Immature natural killer cell (primary cell): ENCODE results near the gene DUSP7. TPM values are rescaled to one million over a fixed set of nuclear protein-coding genes. Genes with fewer than 3 reads are reported as not detected.
A peak's percentile ranks its signal among the peaks of the same experiment; 100 is the strongest.

ENCODE experiments used
- DNase-seq, 3 donors: peaks; one replicate each; pipeline ENCODE4 v3.0.0; 2022; ENCODE audit warnings: mixed read lengths in 1 of 3
- H3K27ac Mint-ChIP-seq, 6 donors: one replicate each; pipeline ENCODE4 v1.8.0; 2020; ENCODE audit warnings: mixed read lengths in 6 of 6, mild to moderate bottlenecking in 5 of 6, inconsistent platforms in 4 of 6, moderate library complexity in 3 of 6
- H3K27me3 Mint-ChIP-seq, 3 donors: one replicate each; pipeline ENCODE4 v1.8.0; 2020 to 2021; ENCODE audit warnings: low read depth in 3 of 3, mild to moderate bottlenecking in 3 of 3, mixed read lengths in 3 of 3, moderate library complexity in 3 of 3, inconsistent platforms in 1 of 3
- H3K36me3 Mint-ChIP-seq, 3 donors: one replicate each; pipeline ENCODE4 v1.8.0; 2020; ENCODE audit warnings: mixed read lengths in 3 of 3, inconsistent platforms in 2 of 3, mild to moderate bottlenecking in 2 of 3
- H3K4me1 Mint-ChIP-seq, 2 donors: one replicate each; pipeline ENCODE4 v1.8.0; 2020; ENCODE audit warnings: inconsistent platforms in 2 of 2, mild to moderate bottlenecking in 2 of 2, mixed read lengths in 2 of 2, moderate library complexity in 1 of 2
- H3K4me3 Mint-ChIP-seq, 5 donors: one replicate each; pipeline ENCODE4 v1.8.0; 2020; ENCODE audit warnings: mild to moderate bottlenecking in 5 of 5, mixed read lengths in 5 of 5, inconsistent platforms in 3 of 5, moderate library complexity in 3 of 5
- H3K9me3 Mint-ChIP-seq, 6 donors: one replicate each; pipeline ENCODE4 v1.8.0; 2020; ENCODE audit warnings: mild to moderate bottlenecking in 6 of 6, mixed read lengths in 6 of 6, inconsistent platforms in 4 of 6, moderate library complexity in 3 of 6
- polyA plus RNA-seq, 3 donors: library from polyadenylated mRNA; unstranded; fragments of 300-500 nt; fragmentation: Illumina TruSeq; gene quantifications; one replicate each; pipeline ENCODE4 v1.2.3, GENCODE V29; 2021

The DUSP7 gene
- polyA plus RNA-seq, 3 donors from 2014 or later: 1.2 to 4.3 (median 1.6) TPM

DNA sequence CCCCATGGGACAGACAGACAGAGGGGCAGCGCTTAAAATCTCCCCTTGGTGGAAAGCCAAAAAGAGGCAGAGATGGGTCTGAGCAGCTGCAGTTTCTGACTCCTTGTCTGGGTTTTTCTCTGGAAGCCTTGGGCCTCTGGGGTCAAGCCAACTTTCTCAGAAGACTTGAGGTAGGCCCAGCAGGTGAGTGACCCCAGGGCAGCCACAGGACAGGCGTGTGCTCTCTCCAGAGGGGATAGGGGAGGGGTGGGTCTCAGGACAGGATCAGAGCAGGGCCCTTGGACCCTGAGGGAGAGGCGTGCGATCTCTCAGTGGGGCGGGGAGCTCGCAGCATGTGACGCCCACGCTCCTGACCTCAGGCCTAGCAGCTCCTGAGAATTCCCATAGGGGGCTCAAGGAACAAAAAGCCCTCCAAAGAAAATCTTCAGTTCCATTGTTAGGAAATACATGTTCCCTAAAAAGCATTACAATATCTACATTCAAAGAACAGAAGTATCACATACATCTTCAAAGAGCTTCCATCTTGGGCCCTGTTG is 34.6 kb upstream of the DUSP7 start:
- H3K4me1 Mint-ChIP-seq: peaks cover 19% of the 10 kb centered on the region in 2 donors
- H3K27ac Mint-ChIP-seq: no peak overlapping the region
- no peak for DNase-seq
- H3K9me3 Mint-ChIP-seq: no peaks in the 10 kb centered on the region
- H3K27me3 Mint-ChIP-seq: no peaks in the 10 kb centered on the region
- no peak overlapping the region for H3K4me3 Mint-ChIP-seq
- H3K36me3 Mint-ChIP-seq: no peaks in the 10 kb centered on the region

DNA sequence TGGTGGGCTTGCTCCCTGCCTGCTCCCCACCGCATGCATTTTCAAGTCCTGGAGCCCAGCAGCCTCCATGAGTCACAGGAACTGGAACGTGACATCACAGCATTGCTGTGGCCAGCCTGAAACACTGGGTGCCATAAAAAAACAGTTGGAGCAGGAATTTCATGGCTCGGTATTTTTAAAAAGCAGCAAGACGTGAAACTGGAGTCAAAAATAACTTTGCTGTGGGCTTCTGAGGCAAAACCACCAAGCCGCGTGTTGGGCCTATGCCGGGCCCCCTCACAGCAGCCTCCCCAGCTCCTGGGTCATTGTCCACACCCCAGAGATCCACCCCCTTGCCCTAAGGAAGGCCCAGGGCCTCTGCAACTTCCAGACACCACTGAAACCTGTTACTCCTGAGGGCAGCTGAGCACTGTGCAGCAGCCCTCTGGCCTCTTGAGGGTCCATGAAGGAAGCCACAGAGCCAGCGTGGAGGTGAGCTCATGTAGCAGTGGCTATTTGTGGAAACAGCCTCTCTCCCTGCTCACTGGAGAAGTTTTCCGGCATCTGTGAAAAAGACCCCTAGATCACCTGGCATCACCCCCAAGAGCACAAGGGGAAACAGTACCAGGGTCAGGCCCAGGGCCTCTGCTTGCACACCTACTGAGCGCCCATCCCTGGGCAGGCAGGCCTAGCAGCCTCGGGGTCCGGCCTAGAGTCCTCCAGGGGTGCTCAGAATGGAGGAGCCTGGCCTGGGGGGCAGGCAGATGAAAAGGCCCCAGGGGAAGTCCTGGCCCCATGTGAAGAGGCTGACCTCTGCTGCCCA is 34.0 kb upstream of the DUSP7 start:
- DNase-seq: no peak
- Mint-ChIP-seq H3K9me3 (no peaks in the 10 kb centered on the region), H3K4me3 (no peak overlapping the region), H3K4me1 (peaks cover 25% of the 10 kb centered on the region in 2 donors), H3K36me3 (no peaks in the 10 kb centered on the region), H3K27me3 (peaks cover 0 to 2% (median 0%) of the 10 kb centered on the region in 3 donors), H3K27ac (no peak overlapping the region)

DNA sequence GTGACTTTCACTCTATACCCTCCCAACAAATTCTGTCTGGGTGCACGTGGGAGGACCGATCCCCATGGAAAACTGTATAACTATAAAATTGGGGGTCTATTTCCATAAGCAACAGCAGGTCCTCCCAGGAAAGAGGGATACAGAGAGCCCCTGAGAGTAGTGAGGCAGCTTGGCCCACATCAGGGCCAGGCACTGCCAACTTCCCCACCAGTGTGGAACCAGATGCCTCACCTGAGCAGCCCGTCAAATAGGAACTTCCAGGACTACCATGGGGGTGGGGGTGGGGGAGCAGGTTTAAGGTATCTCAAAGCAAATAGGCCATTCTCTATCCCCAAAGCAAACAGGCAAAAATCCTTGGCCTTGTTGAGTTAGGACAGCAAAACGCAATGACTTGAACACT is 33.3 kb upstream of the DUSP7 start:
- Mint-ChIP-seq H3K9me3 (no peaks in the 10 kb centered on the region), H3K36me3 (no peaks in the 10 kb centered on the region), H3K4me3 (no peak overlapping the region), H3K4me1 (peaks cover 25 to 26% of the 10 kb centered on the region in 2 donors), H3K27me3 (peaks cover 0 to 2% (median 0%) of the 10 kb centered on the region in 3 donors), H3K27ac (no peak overlapping the region)
- DNase-seq: no peak

DNA sequence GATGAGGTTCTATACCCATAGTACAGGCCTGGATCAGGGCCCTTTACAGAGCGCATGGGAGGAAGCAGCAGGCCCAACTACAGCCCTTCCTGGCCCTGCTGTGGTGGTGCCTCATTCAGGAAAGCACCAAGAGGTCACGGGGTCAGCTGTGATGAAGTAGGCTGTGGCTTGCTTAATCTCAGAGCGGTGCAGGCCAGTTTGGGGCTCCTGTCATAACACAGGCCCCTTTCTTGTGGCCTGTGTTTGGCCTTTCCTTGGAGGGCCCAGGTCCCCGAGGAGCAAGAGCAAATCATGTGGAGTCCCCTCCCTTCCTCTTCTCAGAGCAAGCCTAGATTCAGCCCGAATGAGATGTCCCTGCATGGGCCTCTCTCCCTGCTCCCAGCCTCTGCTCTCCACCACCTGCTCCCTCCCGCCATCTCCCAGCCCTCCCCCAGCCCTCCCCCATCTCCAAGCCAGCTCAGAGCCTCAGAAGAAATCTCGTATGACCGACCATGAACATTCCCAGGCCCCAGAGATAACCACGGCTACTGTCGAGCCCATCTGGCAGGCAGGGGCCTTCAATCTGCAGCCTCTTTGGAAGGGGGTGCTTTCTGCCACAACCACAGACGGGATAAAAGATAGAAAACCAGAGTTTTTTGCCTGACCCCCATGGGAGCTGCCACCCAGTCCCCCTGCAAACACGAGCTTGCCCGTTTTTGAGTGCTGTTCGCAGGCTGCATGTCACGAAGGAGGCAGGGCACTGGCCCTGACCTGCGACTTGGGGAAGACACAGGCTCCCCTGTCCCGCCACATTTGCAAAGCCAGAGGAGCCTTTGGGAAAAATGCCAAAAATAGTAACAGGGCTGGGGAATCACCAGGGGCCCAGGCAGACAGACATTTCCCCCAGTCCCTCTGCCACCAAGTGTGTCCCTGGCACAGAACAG is 32.3 kb upstream of the DUSP7 start:
- Mint-ChIP-seq H3K36me3 (no peaks in the 10 kb centered on the region), H3K4me3 (no peak overlapping the region), H3K27me3 (peaks cover 0 to 2% (median 0%) of the 10 kb centered on the region in 3 donors), H3K27ac (no peak overlapping the region), H3K9me3 (no peaks in the 10 kb centered on the region), H3K4me1 (peaks cover 25 to 26% of the 10 kb centered on the region in 2 donors)
- no peak for DNase-seq

- Mint-ChIP-seq H3K36me3 (no peaks in the 10 kb centered on the region), H3K9me3 (no peaks in the 10 kb centered on the region), H3K27me3 (peaks cover 0 to 2% (median 2%) of the 10 kb centered on the region in 3 donors), H3K27ac (peak overlapping the region in 2 of 6 donors; percentile 57 to 70), H3K4me3 (no peak overlapping the region), H3K4me1 (peaks cover 25 to 26% of the 10 kb centered on the region in 2 donors)
- no peak for DNase-seq
These were observed 31.4 kb upstream of the DUSP7 start for GRCh38 chr3:52087731-52088130.

DNA sequence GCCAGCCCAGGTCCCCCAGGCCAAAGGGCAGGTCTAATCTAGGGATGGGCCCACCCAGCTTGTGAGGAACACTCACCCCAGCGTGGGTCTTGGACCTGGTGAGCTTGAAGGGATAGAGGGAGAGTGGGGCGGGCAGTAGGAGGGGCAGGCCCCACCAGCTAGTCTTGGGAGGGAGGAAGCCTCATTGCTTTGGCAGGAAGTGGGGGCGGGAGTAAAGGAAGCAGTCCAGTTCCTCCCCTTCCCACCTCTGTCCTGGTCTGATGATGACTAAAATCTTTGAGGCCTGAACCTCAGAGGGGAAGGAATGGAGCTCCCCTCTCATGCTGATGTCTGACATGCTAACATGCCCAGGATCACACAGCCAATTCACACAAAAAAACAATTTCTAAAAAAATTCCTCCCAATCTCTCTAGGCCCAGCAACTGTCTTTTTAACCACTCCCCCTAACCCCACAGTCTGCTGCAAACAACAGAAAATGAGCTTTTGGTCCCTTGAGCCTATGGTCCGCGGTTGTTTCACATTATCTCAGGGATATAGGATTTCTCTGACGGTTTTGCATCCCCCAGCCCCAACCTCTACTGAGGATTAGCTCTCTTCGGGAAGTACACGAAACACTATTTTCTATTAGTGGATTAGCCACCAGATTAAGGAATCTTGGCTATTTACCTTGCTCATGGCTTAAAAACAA is 30.7 kb upstream of the DUSP7 start:
- Mint-ChIP-seq H3K27me3 (peaks cover 0 to 2% (median 2%) of the 10 kb centered on the region in 3 donors), H3K9me3 (no peaks in the 10 kb centered on the region), H3K36me3 (no peaks in the 10 kb centered on the region), H3K4me3 (peak overlapping the region in 1 of 5 donors; percentile 13), H3K4me1 (peaks cover 25 to 26% of the 10 kb centered on the region in 2 donors), H3K27ac (peak overlapping the region in 5 of 6 donors; percentile 20 to 70 (median 51))
- DNase-seq: no peak

DNA sequence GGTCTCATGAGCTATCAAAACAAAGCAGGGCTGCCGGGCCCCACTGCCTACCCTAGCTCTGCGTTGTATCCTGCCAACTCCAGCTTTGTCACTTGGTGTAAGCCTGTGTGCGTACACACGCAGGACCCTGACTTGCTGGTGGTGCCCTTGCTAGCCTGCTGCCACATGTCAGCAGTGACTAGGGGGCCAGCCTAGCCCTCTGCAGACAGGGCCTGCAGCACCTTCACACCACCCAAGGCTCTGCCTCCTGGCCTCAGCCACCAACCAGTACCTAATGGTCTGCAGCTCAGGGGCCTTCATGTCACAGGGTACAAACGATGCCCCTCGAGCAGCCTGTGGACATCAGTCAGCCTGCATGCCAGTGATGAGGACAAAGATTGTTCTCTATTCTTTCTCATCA is 30.1 kb upstream of the DUSP7 start:
- Mint-ChIP-seq H3K27me3 (peaks cover 0 to 2% (median 2%) of the 10 kb centered on the region in 3 donors), H3K4me1 (peaks cover 25 to 26% of the 10 kb centered on the region in 2 donors), H3K4me3 (no peak overlapping the region), H3K36me3 (no peaks in the 10 kb centered on the region), H3K9me3 (no peaks in the 10 kb centered on the region), H3K27ac (peak overlapping the region in 4 of 6 donors; percentile 7 to 85 (median 38))
- DNase-seq: no peak

DNA sequence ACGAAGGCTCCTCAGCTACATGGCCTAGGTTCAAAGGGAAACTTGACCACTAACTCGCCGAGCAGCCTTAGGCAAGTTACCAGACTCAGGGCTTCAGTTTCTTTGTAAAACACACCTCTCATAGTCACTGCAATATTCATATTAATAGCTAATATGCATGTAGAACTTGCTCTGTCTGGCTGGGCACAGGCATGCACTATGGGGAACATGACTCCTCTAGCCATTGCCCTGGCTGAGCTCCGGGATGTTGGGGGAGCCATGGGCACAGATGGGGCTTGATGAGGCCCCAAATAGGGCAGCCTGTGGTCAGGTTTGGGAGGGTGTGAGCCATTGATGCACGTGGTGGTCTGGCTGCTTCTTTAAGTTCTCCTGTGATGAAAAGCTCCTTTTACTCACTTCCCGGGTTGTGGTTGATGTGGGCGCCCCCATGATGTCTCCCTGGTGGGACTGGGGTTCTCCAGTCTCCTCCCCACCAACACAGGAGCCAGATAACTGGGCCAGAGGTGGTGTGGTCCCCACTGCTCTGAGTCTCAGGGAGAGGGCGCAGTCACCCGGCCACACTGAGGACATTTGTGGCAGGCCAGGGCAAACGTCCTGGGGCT is 29.4 kb upstream of the DUSP7 start:
- no peaks in the 10 kb centered on the region for H3K9me3 Mint-ChIP-seq
- peaks cover 25 to 26% of the 10 kb centered on the region in 2 donors for H3K4me1 Mint-ChIP-seq
- H3K27me3 Mint-ChIP-seq: peaks cover 0 to 4% (median 2%) of the 10 kb centered on the region in 3 donors
- peak; percentile 36 to 57 (median 55) for DNase-seq
- H3K4me3 Mint-ChIP-seq: peak overlapping the region in 1 of 5 donors; percentile 9
- no peaks in the 10 kb centered on the region for H3K36me3 Mint-ChIP-seq
- peak overlapping the region in 5 of 6 donors; percentile 13 to 85 (median 73) for H3K27ac Mint-ChIP-seq

DNA sequence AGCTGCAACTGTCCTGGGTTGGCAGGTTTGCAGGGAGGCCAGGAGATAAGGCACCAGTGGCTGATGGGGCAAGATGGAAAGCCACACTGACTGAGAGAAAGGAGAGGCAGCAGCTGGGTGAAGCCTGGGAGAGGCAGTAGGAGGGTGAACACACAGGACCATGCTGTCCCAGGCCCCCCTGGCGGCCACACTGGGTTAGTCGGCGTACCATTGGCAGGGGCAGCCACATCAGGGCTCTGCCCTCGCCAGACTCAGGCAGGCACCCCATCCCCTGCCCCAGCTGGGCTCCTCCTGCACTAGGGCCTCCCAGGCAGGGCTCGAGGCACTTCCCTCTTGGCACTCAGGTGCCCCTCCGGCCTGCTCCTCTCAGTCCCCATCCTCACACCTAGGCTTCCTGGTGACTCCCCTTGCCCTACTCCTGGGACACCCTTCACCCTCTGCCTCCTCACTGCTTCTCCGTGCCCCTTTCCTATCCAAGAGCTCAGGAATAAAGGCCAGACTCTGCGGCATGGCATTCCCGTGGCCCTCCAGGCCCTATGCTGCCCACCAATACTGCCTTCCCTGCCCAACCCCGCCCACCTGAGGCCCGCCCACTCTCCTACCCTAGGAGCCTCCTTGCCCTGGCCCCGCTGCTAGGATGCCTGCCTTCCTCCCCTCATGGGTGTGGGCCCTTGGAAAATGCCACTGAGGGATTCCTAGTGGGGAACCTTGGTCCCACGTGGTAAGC is 28.7 kb upstream of the DUSP7 start:
- no peak for DNase-seq
- H3K27ac Mint-ChIP-seq: peak overlapping the region in 5 of 6 donors; percentile 13 to 85 (median 73)
- peaks cover 0 to 4% (median 2%) of the 10 kb centered on the region in 3 donors for H3K27me3 Mint-ChIP-seq
- no peak overlapping the region for H3K4me3 Mint-ChIP-seq
- no peaks in the 10 kb centered on the region for H3K9me3 Mint-ChIP-seq
- H3K36me3 Mint-ChIP-seq: no peaks in the 10 kb centered on the region
- peaks cover 25 to 26% of the 10 kb centered on the region in 2 donors for H3K4me1 Mint-ChIP-seq

DNA sequence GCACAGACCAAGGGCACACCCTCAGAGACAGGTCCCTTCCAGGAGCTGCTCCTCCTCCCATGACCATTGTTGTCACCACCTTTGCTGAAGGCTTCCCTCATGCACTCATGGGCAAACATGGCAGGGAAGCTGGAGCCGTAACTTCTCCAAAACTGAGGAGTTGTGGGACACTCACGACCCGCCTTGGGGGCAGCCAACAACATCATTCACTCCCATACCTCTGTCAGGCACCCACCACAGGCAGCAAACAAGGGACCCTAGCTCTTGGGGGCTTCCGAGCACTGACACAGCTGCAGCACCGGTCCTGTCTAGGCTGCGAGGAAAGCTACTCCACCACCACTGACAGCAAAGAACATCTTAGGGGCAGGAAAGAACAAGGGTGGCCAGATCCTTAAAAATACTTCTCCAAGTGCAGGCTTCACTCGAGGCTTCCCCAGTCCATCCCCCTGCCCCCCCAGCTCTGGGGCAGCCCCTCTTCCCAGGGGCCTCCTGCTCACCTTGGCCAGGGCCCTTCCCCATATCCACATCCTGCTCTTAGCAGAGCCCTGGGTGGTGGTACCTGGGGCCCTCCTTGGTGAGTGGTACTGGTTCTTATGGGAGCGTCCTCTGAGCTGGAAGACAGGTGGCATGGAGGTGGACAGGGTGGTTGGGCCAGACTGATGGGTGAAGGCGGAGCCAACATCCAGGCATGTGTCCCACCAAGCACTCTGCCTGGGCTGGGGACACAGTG is 28.0 kb upstream of the DUSP7 start:
- H3K4me3 Mint-ChIP-seq: no peak overlapping the region
- no peaks in the 10 kb centered on the region for H3K9me3 Mint-ChIP-seq
- no peak for DNase-seq
- H3K4me1 Mint-ChIP-seq: peaks cover 25 to 26% of the 10 kb centered on the region in 2 donors
- peaks cover 0 to 4% (median 2%) of the 10 kb centered on the region in 3 donors for H3K27me3 Mint-ChIP-seq
- no peaks in the 10 kb centered on the region for H3K36me3 Mint-ChIP-seq
- peak overlapping the region in 3 of 6 donors; percentile 45 to 66 (median 50) for H3K27ac Mint-ChIP-seq

DNA sequence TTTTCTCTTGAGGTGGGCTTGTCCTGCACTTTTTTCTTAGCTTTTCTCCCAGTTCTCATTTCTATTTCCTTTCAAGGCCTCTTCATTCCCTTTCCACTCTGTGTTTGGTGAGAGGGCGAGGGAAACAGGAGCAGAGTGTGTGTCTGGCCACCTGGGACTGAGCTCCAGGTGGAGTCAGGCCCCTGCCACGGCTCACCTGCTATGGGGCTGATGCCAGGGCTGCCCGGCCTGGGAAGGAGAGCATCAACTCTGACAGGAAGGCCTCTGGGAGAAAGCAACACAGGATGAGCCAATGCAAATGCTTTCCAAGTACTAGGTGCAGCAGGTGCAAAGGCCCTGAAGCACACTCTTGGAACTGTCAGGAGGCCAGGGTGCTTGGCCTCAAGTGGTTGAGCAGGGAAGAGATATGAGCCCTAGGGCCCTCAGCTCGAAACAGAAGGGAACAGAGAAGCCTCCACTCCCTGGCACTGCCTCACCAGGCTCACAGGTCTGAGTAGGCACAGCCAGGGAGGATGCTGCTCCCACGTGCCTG is 27.3 kb upstream of the DUSP7 start:
- H3K9me3 Mint-ChIP-seq: no peaks in the 10 kb centered on the region
- peaks cover 0 to 7% (median 2%) of the 10 kb centered on the region in 3 donors for H3K27me3 Mint-ChIP-seq
- DNase-seq: no peak
- no peak overlapping the region for H3K4me3 Mint-ChIP-seq
- no peak overlapping the region for H3K27ac Mint-ChIP-seq
- H3K36me3 Mint-ChIP-seq: no peaks in the 10 kb centered on the region
- peaks cover 25 to 26% of the 10 kb centered on the region in 2 donors for H3K4me1 Mint-ChIP-seq

GRCh38 chr3:52082951-52083350 is 26.6 kb upstream of the DUSP7 start:
- Mint-ChIP-seq H3K4me1 (peaks cover 25 to 26% of the 10 kb centered on the region in 2 donors), H3K27ac (no peak overlapping the region), H3K4me3 (no peak overlapping the region), H3K27me3 (peaks cover 0 to 7% (median 2%) of the 10 kb centered on the region in 3 donors), H3K9me3 (no peaks in the 10 kb centered on the region), H3K36me3 (no peaks in the 10 kb centered on the region)
- DNase-seq: no peak
